GM19238 (cell line): ENCODE data around the gene CST2.
"Not testable (repeated sequence)": the region's sequence is repeated elsewhere in the genome, so short reads cannot be mapped to it uniquely, and the experiment has no call there.

ENCODE experiments used
- DNase-seq: peaks from one replicate; pipeline ENCODE4 v3.0.0; 2011; ENCODE audit warnings: low spot score; ENCODE audit not compliant: insufficient read length

The CST2 gene

GRCh38 chr20:23810349-23810748 lies 16.2 kb downstream of the CST2 start:
- not testable (repeated sequence) for DNase-seq

- no peak for DNase-seq
These were observed 25.7 kb downstream of the CST2 start for GRCh38 chr20:23800865-23801264.

GRCh38 chr20:23799216-23799847 lies 27.2 kb downstream of the CST2 start:
- not testable (repeated sequence) for DNase-seq

GRCh38 chr20:23795526-23795925 lies 31.0 kb downstream of the CST2 start:
- DNase-seq = no peak

GRCh38 chr20:23794841-23795240 lies 31.7 kb downstream of the CST2 start:
- no peak for DNase-seq

- no peak for DNase-seq
These were observed 32.5 kb downstream of the CST2 start for GRCh38 chr20:23794065-23794464.

GRCh38 chr20:23783447-23783846 lies 43.1 kb downstream of the CST2 start:
- DNase-seq = no peak

- DNase-seq = peak; percentile 9
These were observed 44.1 kb downstream of the CST2 start for GRCh38 chr20:23782366-23782983.

- DNase-seq = not testable (repeated sequence)
These were observed 47.9 kb downstream of the CST2 start for GRCh38 chr20:23778676-23779075.

GRCh38 chr20:23777380-23777779 lies 49.1 kb downstream of the CST2 start:
- not testable (repeated sequence) for DNase-seq

GRCh38 chr20:23776067-23776771 lies 50.3 kb downstream of the CST2 start:
- DNase-seq = no peak

GRCh38 chr20:23774081-23774480 lies 52.4 kb downstream of the CST2 start:
- DNase-seq = no peak
